Measurements from ENCODE around the gene PATJ. TPM values are rescaled to one million over a fixed set of nuclear protein-coding genes. Genes with fewer than 3 reads are reported as not detected.

PATJ gene
- total RNA-seq, 1 experiment from 2014 or later: 48.8 TPM

- CTCF ChIA-PET: no interaction called here
- H3K9me3 ChIP-seq (ENCODE audit: control insufficient read depth in 1 of 2, insufficient read depth in 1 of 2, low read depth in 1 of 2, low read length in 2 of 2): no peaks in the 10 kb centered on the region
- TF ChIP-seq ZFX (IDR thresholded peaks at IDR 0.05): no peak
- TF ChIP-seq, protein P1, sequence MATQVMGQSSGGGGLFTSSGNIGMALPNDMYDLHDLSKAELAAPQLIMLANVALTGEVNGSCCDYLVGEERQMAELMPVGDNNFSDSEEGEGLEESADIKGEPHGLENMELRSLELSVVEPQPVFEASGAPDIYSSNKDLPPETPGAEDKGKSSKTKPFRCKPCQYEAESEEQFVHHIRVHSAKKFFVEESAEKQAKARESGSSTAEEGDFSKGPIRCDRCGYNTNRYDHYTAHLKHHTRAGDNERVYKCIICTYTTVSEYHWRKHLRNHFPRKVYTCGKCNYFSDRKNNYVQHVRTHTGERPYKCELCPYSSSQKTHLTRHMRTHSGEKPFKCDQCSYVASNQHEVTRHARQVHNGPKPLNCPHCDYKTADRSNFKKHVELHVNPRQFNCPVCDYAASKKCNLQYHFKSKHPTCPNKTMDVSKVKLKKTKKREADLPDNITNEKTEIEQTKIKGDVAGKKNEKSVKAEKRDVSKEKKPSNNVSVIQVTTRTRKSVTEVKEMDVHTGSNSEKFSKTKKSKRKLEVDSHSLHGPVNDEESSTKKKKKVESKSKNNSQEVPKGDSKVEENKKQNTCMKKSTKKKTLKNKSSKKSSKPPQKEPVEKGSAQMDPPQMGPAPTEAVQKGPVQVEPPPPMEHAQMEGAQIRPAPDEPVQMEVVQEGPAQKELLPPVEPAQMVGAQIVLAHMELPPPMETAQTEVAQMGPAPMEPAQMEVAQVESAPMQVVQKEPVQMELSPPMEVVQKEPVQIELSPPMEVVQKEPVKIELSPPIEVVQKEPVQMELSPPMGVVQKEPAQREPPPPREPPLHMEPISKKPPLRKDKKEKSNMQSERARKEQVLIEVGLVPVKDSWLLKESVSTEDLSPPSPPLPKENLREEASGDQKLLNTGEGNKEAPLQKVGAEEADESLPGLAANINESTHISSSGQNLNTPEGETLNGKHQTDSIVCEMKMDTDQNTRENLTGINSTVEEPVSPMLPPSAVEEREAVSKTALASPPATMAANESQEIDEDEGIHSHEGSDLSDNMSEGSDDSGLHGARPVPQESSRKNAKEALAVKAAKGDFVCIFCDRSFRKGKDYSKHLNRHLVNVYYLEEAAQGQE (IDR thresholded peaks at IDR 0.05; ENCODE audit: low read depth): no peak
- TF ChIP-seq EZH2phosphoT487 (IDR thresholded peaks at IDR 0.05; ENCODE audit: borderline replicate concordance): no peak
- TF ChIP-seq TCF7L2 (IDR thresholded peaks at IDR 0.05; ENCODE audit: borderline replicate concordance, extremely low read depth, insufficient read depth, insufficient read length): no peak
- TF ChIP-seq SP1 (IDR thresholded peaks at IDR 0.05; ENCODE audit: low read depth): no peak
- TF ChIP-seq EZH2 (IDR thresholded peaks at IDR 0.05): no peak
- TF ChIP-seq ZNF274 (IDR thresholded peaks at IDR 0.05; ENCODE audit: low read depth, low read length): no peak
- no peak for TF ChIP-seq JUND (IDR thresholded peaks at IDR 0.05)
- intact Hi-C loops (cut with micrococcal nuclease): no loop called here
- H3K4me2 ChIP-seq (ENCODE audit: low read length): no peak overlapping the region
- RAD21 ChIA-PET (ENCODE audit: low non-redundant PET in 1 of 2, low total read pairs in 2 of 2, uncharacterized antibody in 2 of 2, unreplicated experiment in 2 of 2): no interaction called here
- no peak overlapping the region for H2AFZ ChIP-seq (ENCODE audit: low read depth, low read length, poor library complexity, severe bottlenecking)
- POLR2A ChIA-PET: no interaction called here
- H3K9ac ChIP-seq (ENCODE audit: low read length): no peak overlapping the region
- no peaks in the 10 kb centered on the region for H3K9me2 ChIP-seq (ENCODE audit: insufficient read depth)
- no peaks in the 10 kb centered on the region for H3K79me2 ChIP-seq (ENCODE audit: insufficient read depth, low read length)
- no peaks in the 10 kb centered on the region for H3K27me3 ChIP-seq (ENCODE audit: insufficient read depth, low read length)
- no peak for ATAC-seq
- no peak overlapping the region for H3K27ac ChIP-seq (ENCODE audit: low read depth, low read length)
- no peak overlapping the region for H3K4me3 ChIP-seq (replicated peaks in 1 of 2; ENCODE audit: low read depth in 1 of 2, low read length in 2 of 2)
- no peaks in the 10 kb centered on the region for H4K20me1 ChIP-seq (ENCODE audit: insufficient read depth)
- H3K36me3 ChIP-seq (ENCODE audit: control insufficient read depth in 1 of 2, insufficient read depth in 2 of 2, low read length in 2 of 2): no peaks in the 10 kb centered on the region
- no peaks in the 10 kb centered on the region for H3K4me1 ChIP-seq (ENCODE audit: control insufficient read depth in 1 of 2, insufficient read depth in 2 of 2, low read length in 2 of 2)
- DNase-seq (ENCODE audit: low read depth, low spot score): no peak
- BruUV-seq (replicated peaks): no TSS peak
Measured at GRCh38 chr1:61976566-61976965, 234.3 kb downstream of the PATJ start.
